Karpas-422 (cell line): ENCODE measurements around the gene DIDO1. TPM values are rescaled to one million over a fixed set of nuclear protein-coding genes. Genes with fewer than 3 reads are reported as not detected.
A peak's percentile ranks its signal among the peaks of the same experiment; 100 is the strongest.
"Not testable (repeated sequence)": the region's sequence is repeated elsewhere in the genome, so short reads cannot be mapped to it uniquely, and the experiment has no call there.

Source experiments
- DNase-seq: peaks from one replicate; pipeline ENCODE4 v3.0.0-alpha.2; 2015
- H2AFZ ChIP-seq: fragments of 200-600 bp; sonication (generic); 2 replicates; pipeline ENCODE4 v1.6.1; 2014; ENCODE audit warnings: antibody characterized with exemption, low read length, mixed read lengths
- H3K27ac ChIP-seq: fragments of 200-600 bp; sonication (generic); 2 replicates; pipeline ENCODE4 v1.5.1; 2014; ENCODE audit warnings: mild to moderate bottlenecking, low read length, moderate library complexity
- H3K27me3 ChIP-seq: fragments of 200-600 bp; sonication (generic); 2 replicates; pipeline ENCODE4 v1.6.1; 2014; ENCODE audit warnings: low read length, mixed read lengths
- H3K36me3 ChIP-seq: fragments of 200-600 bp; sonication (generic); 2 replicates; pipeline ENCODE4 v1.6.1; 2014; ENCODE audit warnings: low read length, mixed read lengths; ENCODE audit not compliant: insufficient read depth
- H3K4me1 ChIP-seq: fragments of 200-600 bp; sonication (generic); 2 replicates; pipeline ENCODE4 v1.6.1; 2014; ENCODE audit warnings: mild to moderate bottlenecking, low read length, mixed read lengths
- H3K4me2 ChIP-seq: fragments of 200-600 bp; sonication (generic); 2 replicates; pipeline ENCODE4 v1.6.1; 2014; ENCODE audit warnings: low read length, low read depth, mild to moderate bottlenecking; ENCODE audit not compliant: poor library complexity, severe bottlenecking
- H3K4me3 ChIP-seq: fragments of 200-600 bp; sonication (generic); 2 replicates; pipeline ENCODE4 v1.5.1; 2014; ENCODE audit warnings: mild to moderate bottlenecking, antibody characterized with exemption, low read length, mixed read lengths
- H3K79me2 ChIP-seq: fragments of 200-600 bp; sonication (generic); 2 replicates; pipeline ENCODE4 v1.6.1; 2014; ENCODE audit warnings: mild to moderate bottlenecking, low read length, mixed read lengths
- H3K9ac ChIP-seq: fragments of 200-600 bp; sonication (generic); 2 replicates; pipeline ENCODE4 v1.6.0; 2014; ENCODE audit warnings: low read length
- H3K9me2 ChIP-seq: fragments of 200-600 bp; sonication (generic), shearing (Covaris generic); replicated peaks from 2 replicates; pipeline ENCODE4 v1.6.0; 2014; ENCODE audit warnings: mild to moderate bottlenecking, low read length, moderate library complexity; ENCODE audit not compliant: insufficient read depth
- H3K9me3 ChIP-seq: fragments of 300-700, 200-600 bp; sonication (generic); 2 replicates; pipeline ENCODE4 v1.6.1; 2014; ENCODE audit warnings: low read length, mixed read lengths
- H4K20me1 ChIP-seq: fragments of 200-600 bp; sonication (generic); 2 replicates; pipeline ENCODE4 v1.6.1; 2014; ENCODE audit warnings: mild to moderate bottlenecking, antibody characterized with exemption, low read length, low read depth; ENCODE audit not compliant: insufficient read depth
- total RNA-seq: library from RNA; depleted of rRNA; stranded (reverse); fragments of >200 nt; shearing (Covaris generic); gene quantifications from 2 replicates; pipeline ENCODE4 v1.2.3, GENCODE V29; 2014; ENCODE audit warnings: low replicate concordance

The DIDO1 gene
- total RNA-seq, 1 experiment from 2014 or later = 35.4 TPM

GRCh38 chr20:62876902-62877816, 49.1 kb downstream of the DIDO1 start:
- no peak overlapping the region for H3K4me2 ChIP-seq
- no peaks in the 10 kb centered on the region for H3K9me3 ChIP-seq
- no peak overlapping the region for H3K27ac ChIP-seq
- no peaks in the 10 kb centered on the region for H3K79me2 ChIP-seq
- H3K9me2 ChIP-seq = no peaks in the 10 kb centered on the region
- H4K20me1 ChIP-seq = no peaks in the 10 kb centered on the region
- H3K4me3 ChIP-seq = no peak overlapping the region
- no peaks in the 10 kb centered on the region for H3K27me3 ChIP-seq
- H2AFZ ChIP-seq = no peak overlapping the region
- no peak for DNase-seq
- H3K36me3 ChIP-seq = peaks cover 4% of the 10 kb centered on the region; the same call in 1 of the 2 replicates
- H3K4me1 ChIP-seq = peaks cover 5% of the 10 kb centered on the region
- H3K9ac ChIP-seq = no peak overlapping the region

- no peak overlapping the region for H2AFZ ChIP-seq
- H3K4me3 ChIP-seq = no peak overlapping the region
- H3K27ac ChIP-seq = no peak overlapping the region
- no peaks in the 10 kb centered on the region; the same call in 1 of the 2 replicates for H3K36me3 ChIP-seq
- no peaks in the 10 kb centered on the region for H3K9me3 ChIP-seq
- peaks cover 5% of the 10 kb centered on the region for H3K4me1 ChIP-seq
- H3K79me2 ChIP-seq = no peaks in the 10 kb centered on the region
- no peaks in the 10 kb centered on the region for H3K9me2 ChIP-seq
- H3K4me2 ChIP-seq = no peak overlapping the region
- no peaks in the 10 kb centered on the region for H4K20me1 ChIP-seq
- DNase-seq = no peak
- H3K27me3 ChIP-seq = no peaks in the 10 kb centered on the region
- H3K9ac ChIP-seq = no peak overlapping the region
These were observed 49.8 kb downstream of the DIDO1 start for GRCh38 chr20:62876501-62876901.

DNA sequence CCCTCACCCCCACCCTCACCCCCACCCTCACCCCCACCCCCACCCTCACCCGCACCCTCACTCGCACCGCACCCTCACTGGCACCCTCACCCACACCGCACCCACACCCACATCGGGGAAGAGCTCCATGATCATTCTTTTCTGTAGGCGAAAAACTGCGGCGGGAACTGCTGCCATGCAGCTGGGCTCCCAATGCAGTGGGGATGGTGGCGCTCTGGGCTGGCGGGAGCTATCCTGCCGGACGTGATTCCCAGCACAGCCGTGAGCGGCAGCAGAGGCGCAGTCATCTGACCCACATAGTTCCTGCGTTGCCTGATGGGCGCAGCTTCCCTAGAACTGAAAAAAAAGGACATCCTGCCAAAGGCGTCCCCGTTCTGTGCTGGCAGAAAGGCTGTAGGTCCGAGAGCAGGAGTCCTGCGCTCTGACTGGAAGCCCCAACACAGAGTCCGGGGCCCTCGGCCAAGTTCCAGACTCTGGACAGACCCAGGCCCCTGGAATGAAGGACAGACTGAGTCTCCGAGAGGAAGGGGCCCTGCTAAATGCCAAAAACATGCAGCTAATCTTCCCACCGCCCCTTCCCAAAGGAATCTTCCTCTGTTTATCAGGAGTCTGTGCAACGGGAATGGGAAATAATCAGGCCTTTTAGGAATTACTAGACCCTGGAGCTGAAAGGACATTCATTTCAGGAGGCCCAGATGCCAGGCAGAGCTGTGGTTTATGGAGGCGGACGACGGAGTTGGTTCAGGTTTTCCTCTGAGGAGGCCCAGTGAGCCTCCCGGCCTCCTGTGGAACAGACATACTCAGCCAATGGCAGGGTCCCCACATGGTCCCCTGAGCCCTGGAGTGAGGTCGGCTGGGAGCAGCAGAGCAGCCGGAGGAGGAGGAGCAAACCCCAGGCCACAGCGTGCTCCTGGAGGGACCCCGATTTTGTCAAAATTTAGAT, 50.6 kb downstream of the DIDO1 start:
- Histone ChIP-seq H3K9me2 (no peaks in the 10 kb centered on the region), H3K27me3 (no peaks in the 10 kb centered on the region), H3K4me1 (peaks cover 5% of the 10 kb centered on the region), H3K27ac (no peak overlapping the region), H3K79me2 (no peaks in the 10 kb centered on the region), H3K4me2 (no peak overlapping the region), H2AFZ (no peak overlapping the region), H3K4me3 (no peak overlapping the region), H3K9me3 (no peaks in the 10 kb centered on the region), H4K20me1 (no peaks in the 10 kb centered on the region), H3K9ac (no peak overlapping the region), H3K36me3 (no peaks in the 10 kb centered on the region; the same call in 1 of the 2 replicates)
- DNase-seq = no peak

DNA sequence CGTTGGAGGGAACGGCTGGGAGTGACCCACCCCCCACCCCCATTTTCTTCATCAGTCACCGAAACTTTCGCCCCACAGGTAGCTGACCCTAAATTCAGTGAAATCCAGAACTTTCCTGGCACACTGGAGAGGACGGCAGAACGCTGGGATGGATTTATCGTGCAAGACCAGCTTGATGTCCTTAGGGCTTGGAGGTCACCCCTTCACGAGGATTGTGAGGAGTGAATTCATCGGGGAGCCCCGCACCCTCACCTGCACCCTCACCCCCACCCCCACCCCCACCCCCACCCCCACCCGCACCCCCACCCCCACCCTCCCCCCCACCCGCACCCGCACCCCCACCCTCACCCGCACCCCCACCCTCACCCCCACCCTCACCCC, 51.4 kb downstream of the DIDO1 start:
- H3K9ac ChIP-seq = no peak overlapping the region
- DNase-seq = no peak
- H3K79me2 ChIP-seq = no peaks in the 10 kb centered on the region
- H3K9me3 ChIP-seq = no peaks in the 10 kb centered on the region
- H3K4me1 ChIP-seq = peaks cover 5% of the 10 kb centered on the region
- H3K9me2 ChIP-seq = no peaks in the 10 kb centered on the region
- no peak overlapping the region for H2AFZ ChIP-seq
- H4K20me1 ChIP-seq = no peaks in the 10 kb centered on the region
- H3K4me2 ChIP-seq = no peak overlapping the region
- no peaks in the 10 kb centered on the region; the same call in 1 of the 2 replicates for H3K36me3 ChIP-seq
- H3K4me3 ChIP-seq = no peak overlapping the region
- H3K27ac ChIP-seq = no peak overlapping the region
- H3K27me3 ChIP-seq = no peaks in the 10 kb centered on the region

DNA sequence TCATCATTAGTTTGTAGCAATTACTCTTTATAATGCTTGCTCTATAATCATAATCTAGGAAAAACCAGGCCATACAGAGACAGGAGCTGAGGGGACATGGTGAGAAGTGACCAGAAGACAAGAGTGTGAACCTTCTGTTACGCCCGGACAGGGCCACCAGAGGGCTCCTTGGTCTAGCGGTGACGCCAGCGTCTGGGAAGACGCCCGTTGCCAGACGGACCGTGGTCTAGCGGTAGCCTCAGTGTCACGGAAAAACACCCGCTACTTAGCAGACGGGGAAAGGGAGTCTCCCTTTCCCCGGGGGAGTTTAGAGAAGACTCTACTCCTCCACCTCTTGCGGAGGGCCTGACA, 52.6 kb downstream of the DIDO1 start:
- H3K79me2 ChIP-seq, H3K4me2 ChIP-seq, H3K9me3 ChIP-seq, H4K20me1 ChIP-seq, H3K27me3 ChIP-seq, H3K4me1 ChIP-seq, H3K9me2 ChIP-seq, H3K27ac ChIP-seq, H3K9ac ChIP-seq, H2AFZ ChIP-seq, H3K4me3 ChIP-seq, H3K36me3 ChIP-seq: not testable (repeated sequence)
- DNase-seq = peak; percentile 57

DNA sequence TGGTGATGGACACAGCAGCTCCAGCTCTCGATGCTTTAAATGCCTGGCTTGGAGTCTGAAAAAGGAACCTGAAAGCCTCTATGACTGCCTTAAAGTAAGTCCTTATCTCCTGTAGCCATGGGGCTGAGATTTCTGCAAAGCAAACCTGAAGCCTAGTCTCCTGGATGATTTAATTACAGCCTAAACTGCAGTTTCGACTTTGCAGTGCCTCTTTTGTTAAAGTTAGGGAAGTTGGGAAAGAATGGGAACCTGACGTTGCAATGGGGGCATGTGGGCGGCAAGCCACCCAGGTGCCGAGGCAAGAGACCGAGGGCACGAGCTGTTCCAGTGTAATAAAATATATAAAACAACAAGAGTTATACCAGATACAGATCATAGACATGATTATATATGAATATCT, 53.0 kb downstream of the DIDO1 start:
- no peak for DNase-seq
- Histone ChIP-seq H3K27ac (no peak overlapping the region), H3K4me2 (no peak overlapping the region)

DNA sequence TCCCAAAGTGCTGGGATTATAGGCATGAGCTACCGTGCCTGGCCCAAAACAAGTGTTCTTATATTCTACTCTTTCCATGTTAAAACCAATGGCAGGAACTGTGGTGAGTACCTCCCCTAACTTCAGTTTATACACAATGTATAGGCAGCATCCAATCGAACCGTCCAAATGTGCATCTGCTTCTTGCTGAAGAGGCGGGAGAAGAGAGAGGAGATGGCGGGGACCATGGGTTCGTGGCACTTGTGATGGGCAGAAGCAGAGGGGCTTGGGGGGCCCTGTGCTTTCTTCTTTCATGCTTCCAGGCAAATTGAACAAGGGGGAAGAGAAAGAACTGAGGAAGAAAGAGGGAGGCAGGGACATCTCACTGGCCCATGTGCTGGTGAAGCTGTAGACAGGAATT, 53.4 kb downstream of the DIDO1 start:
- Histone ChIP-seq H3K4me2 (no peak overlapping the region), H3K9ac (no peak overlapping the region), H3K9me2 (no peaks in the 10 kb centered on the region)

More for the DNA sequence above, 53.0 kb downstream of the DIDO1 start:
- no peaks in the 10 kb centered on the region for H3K9me2 ChIP-seq
- H4K20me1 ChIP-seq = no peaks in the 10 kb centered on the region
- no peaks in the 10 kb centered on the region; the same call in 1 of the 2 replicates for H3K36me3 ChIP-seq
- no peaks in the 10 kb centered on the region for H3K27me3 ChIP-seq
- H3K79me2 ChIP-seq = no peaks in the 10 kb centered on the region
- no peak overlapping the region for H3K9ac ChIP-seq
- H2AFZ ChIP-seq = no peak overlapping the region
- no peak overlapping the region for H3K4me3 ChIP-seq
- no peaks in the 10 kb centered on the region for H3K9me3 ChIP-seq
- peaks cover 5% of the 10 kb centered on the region for H3K4me1 ChIP-seq

GRCh38 chr20:62872184-62872847, 54.0 kb downstream of the DIDO1 start:
- no peaks in the 10 kb centered on the region for H3K27me3 ChIP-seq
- no peaks in the 10 kb centered on the region for H3K36me3 ChIP-seq
- no peaks in the 10 kb centered on the region for H3K9me3 ChIP-seq
- H3K27ac ChIP-seq = no peak overlapping the region
- H3K9me2 ChIP-seq = no peaks in the 10 kb centered on the region
- H3K79me2 ChIP-seq = no peaks in the 10 kb centered on the region
- no peak overlapping the region for H2AFZ ChIP-seq
- peaks cover 5% of the 10 kb centered on the region for H3K4me1 ChIP-seq
- H3K4me2 ChIP-seq = no peak overlapping the region
- no peak for DNase-seq
- H3K9ac ChIP-seq = no peak overlapping the region
- no peaks in the 10 kb centered on the region for H4K20me1 ChIP-seq
- H3K4me3 ChIP-seq = no peak overlapping the region

More for the DNA sequence above, 53.4 kb downstream of the DIDO1 start:
- DNase-seq = no peak
- Histone ChIP-seq H4K20me1 (no peaks in the 10 kb centered on the region), H3K36me3 (no peaks in the 10 kb centered on the region), H3K4me3 (no peak overlapping the region), H3K27ac (no peak overlapping the region), H2AFZ (no peak overlapping the region), H3K79me2 (no peaks in the 10 kb centered on the region), H3K4me1 (peaks cover 5% of the 10 kb centered on the region), H3K9me3 (no peaks in the 10 kb centered on the region), H3K27me3 (no peaks in the 10 kb centered on the region)
